Activated CD4-positive, alpha-beta T cell treated with anti-CD3 and anti-CD28 coated beads, Interleukin-2, amount 10 ng/mL, durations not matched to agents 7 days and 5 days (primary cell): ENCODE measurements around the gene FARP1. TPM values are rescaled to one million over a fixed set of nuclear protein-coding genes. Genes with fewer than 3 reads are reported as not detected.

Source experiments
- CTCF ChIA-PET: fragments of 350-600 bp; sonication (Branson Sonifier 250); formaldehyde crosslinking; loops from one replicate; lab custom pipeline; 2021; ENCODE audit warnings: antibody characterized with exemption; lab: Charles Lee
- POLR2A ChIA-PET: fragments of 350-600 bp; sonication (Branson Sonifier 250); formaldehyde crosslinking; loops from one replicate; lab custom pipeline; 2021; ENCODE audit warnings: antibody characterized with exemption; lab: Charles Lee
- DNase-seq: peaks from one replicate; pipeline ENCODE4 v3.0.0-alpha.2; 2020
- H3K27ac Mint-ChIP-seq: one replicate; pipeline ENCODE4 v1.8.0; 2021; ENCODE audit warnings: mild to moderate bottlenecking, moderate library complexity, mixed read lengths
- H3K27me3 Mint-ChIP-seq: one replicate; pipeline ENCODE4 v1.8.0; 2021; ENCODE audit warnings: mixed read lengths
- H3K36me3 Mint-ChIP-seq: one replicate; pipeline ENCODE4 v1.8.0; 2021; ENCODE audit warnings: low read depth, mixed read lengths
- H3K4me1 Mint-ChIP-seq: one replicate; pipeline ENCODE4 v1.8.0; 2021; ENCODE audit warnings: mixed read lengths
- H3K4me3 Mint-ChIP-seq: one replicate; pipeline ENCODE4 v1.8.0; 2021; ENCODE audit warnings: mild to moderate bottlenecking, moderate library complexity, mixed read lengths
- H3K9me3 Mint-ChIP-seq: one replicate; pipeline ENCODE4 v1.8.0; 2021; ENCODE audit warnings: mixed read lengths
- total RNA-seq, 2 experiments: library from RNA; stranded (reverse); gene quantifications; one replicate each; pipeline ENCODE4 v1.2.3, GENCODE V29; 2021

Gene FARP1
- total RNA-seq, 2 experiments from 2014 or later: 0.67 to 1.0 TPM

DNA sequence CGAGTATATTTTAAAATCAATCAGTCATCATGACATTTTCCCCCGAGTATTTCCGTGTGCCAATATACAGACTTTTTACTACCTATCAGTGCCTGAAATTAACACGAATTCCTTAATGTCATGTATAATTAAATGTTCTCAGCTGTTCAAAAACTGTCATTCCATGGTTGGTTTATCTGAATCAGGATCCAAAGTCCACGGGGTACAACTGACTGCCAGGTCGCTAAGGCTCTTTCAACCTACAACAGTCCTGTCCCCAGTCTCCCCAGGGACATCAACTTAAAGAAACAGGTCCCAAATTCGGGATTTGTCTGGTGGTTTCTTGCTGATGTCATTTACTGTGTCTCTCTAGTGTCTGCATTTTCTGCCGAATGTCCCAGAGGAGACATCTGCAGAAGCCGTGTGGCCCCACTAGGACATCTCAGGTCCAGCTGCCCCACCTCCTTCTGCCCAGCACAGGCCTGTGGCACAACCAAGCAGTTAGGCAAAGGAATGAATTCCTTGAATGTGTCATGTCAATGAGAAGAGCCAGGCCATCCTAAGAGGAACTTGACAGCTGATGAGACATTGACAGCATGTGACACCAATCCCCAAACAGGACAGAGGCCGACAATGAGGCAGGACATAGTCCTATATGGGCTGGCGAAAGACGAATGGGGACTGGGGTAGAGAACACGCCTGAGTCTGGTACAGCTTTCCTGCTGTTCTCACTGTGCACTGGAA is 324.5 kb downstream of the FARP1 start:
- Mint-ChIP-seq H3K27ac (no peak overlapping the region), H3K4me3 (no peak overlapping the region), H3K27me3 (no peaks in the 10 kb centered on the region), H3K4me1 (peaks cover 36% of the 10 kb centered on the region), H3K36me3 (peaks cover 56% of the 10 kb centered on the region), H3K9me3 (no peaks in the 10 kb centered on the region)
- POLR2A ChIA-PET: no interaction called here
- no peak for DNase-seq
- CTCF ChIA-PET: interaction anchor here (0.6 to 1.2 kb wide), 4 partner anchors 17 to 104 kb away, joined by 3 read pairs; no protein-coding TSS in a partner anchor

DNA sequence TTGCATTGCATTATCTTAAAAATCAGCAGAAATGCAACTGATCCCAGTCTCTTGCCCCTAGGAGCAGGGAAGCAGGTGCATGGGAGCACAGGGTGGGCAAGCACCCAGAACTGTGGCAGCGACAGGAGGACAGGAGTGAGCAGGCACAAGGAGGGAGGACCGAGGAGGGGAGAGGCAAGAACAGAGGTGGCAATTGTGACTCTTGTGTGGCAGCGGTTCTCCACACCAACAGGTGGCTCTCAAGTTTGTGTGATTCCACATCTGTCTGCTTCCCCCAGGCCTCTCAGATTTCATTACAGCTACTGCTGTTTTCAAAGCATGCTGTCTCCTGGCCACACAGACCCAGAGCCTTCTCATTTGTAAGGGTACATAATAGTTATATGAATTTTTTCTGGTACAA is 325.5 kb downstream of the FARP1 start:
- Mint-ChIP-seq H3K36me3 (peaks cover 56% of the 10 kb centered on the region), H3K27ac (no peak overlapping the region), H3K9me3 (no peaks in the 10 kb centered on the region), H3K4me1 (peaks cover 36% of the 10 kb centered on the region), H3K4me3 (no peak overlapping the region), H3K27me3 (no peaks in the 10 kb centered on the region)
- DNase-seq: no peak
- ChIA-PET CTCF (interaction anchor here (1.2 kb wide), 2 partner anchors 18 to 84 kb away, joined by 3 read pairs; no protein-coding TSS in a partner anchor), POLR2A (no interaction called here)

DNA sequence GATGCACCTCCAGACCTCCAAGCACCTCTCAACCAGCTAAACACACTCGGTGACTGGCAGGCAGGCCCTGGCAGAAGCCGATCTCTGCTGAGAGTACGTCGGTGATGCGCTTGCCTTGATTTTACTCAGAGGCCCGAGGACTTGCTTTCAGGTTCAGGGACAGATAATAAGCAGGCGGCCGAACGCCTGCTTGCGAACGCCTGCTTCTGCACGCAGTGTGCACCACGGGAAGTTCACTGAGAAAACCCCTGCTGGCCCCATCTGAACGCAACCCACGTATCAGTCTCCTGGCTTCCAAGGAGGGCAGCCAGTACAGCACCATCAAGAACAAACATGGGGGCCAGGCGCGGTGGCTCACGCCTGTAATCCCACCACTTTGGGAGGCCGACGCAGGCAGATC is 326.0 kb downstream of the FARP1 start:
- Mint-ChIP-seq H3K4me3 (no peak overlapping the region), H3K36me3 (peaks cover 56% of the 10 kb centered on the region), H3K27ac (peak overlapping the region; percentile 58), H3K4me1 (peaks cover 32% of the 10 kb centered on the region), H3K9me3 (peaks cover 2% of the 10 kb centered on the region), H3K27me3 (no peaks in the 10 kb centered on the region)
- POLR2A ChIA-PET: no interaction called here
- no peak for DNase-seq
- CTCF ChIA-PET: interaction anchor here (1.2 kb wide), 2 partner anchors 18 to 84 kb away, joined by 3 read pairs; no protein-coding TSS in a partner anchor

DNA sequence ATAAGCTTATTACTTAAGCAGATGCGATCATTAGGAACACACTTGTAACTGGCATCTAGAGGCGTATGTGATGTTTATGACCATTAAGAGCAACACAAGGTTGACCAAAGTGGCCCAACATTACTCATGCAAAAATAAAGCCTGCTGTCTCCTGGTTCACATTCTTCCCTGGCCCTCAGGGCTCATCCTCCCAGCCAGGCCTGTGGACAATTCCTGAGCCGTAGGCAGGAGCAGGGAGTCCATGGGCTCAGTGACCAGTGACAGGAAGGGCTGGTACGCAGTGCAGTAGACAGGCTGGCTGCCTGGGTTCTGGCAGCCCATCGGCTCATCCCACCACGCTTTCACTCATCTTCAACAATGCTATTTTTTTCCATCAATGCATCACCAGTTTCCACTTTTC is 328.0 kb downstream of the FARP1 start:
- POLR2A ChIA-PET: no interaction called here
- no peak overlapping the region for H3K4me3 Mint-ChIP-seq
- no peak for DNase-seq
- H3K36me3 Mint-ChIP-seq: peaks cover 61% of the 10 kb centered on the region
- H3K27me3 Mint-ChIP-seq: no peaks in the 10 kb centered on the region
- no peak overlapping the region for H3K27ac Mint-ChIP-seq
- H3K4me1 Mint-ChIP-seq: peaks cover 44% of the 10 kb centered on the region
- CTCF ChIA-PET: interaction anchor here (0.6 to 1.2 kb wide), 3 partner anchors 9 to 27 kb away, joined by 3 to 6 read pairs (median 3); no protein-coding TSS in a partner anchor
- H3K9me3 Mint-ChIP-seq: peaks cover 3% of the 10 kb centered on the region

DNA sequence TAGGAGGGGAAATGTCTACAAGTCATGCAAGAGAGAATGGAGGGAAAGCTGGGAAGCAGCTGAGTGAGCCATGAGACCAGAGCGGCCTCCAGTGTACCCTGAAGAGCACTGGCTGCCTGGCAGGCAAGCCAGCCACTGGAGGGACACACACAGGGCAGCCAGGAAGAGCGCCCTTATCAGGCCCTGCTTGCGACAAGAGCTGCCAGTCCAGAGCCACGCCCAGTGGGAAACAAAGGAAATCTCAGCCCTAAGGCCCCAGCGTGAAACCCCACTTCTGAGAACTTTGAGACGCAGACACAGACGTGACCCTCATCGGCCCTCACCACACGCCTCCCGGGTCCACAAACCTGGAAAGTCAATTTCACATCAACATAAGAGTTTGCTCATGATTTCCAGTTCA is 329.0 kb downstream of the FARP1 start:
- Mint-ChIP-seq H3K9me3 (peaks cover 3% of the 10 kb centered on the region), H3K4me1 (peaks cover 46% of the 10 kb centered on the region), H3K27ac (peak overlapping the region; percentile 81), H3K36me3 (peaks cover 61% of the 10 kb centered on the region), H3K27me3 (no peaks in the 10 kb centered on the region), H3K4me3 (no peak overlapping the region)
- ChIA-PET CTCF (interaction anchor here (1.2 kb wide), 2 partner anchors 26 kb away, joined by 3 to 6 read pairs; no protein-coding TSS in a partner anchor), POLR2A (no interaction called here)
- no peak for DNase-seq

DNA sequence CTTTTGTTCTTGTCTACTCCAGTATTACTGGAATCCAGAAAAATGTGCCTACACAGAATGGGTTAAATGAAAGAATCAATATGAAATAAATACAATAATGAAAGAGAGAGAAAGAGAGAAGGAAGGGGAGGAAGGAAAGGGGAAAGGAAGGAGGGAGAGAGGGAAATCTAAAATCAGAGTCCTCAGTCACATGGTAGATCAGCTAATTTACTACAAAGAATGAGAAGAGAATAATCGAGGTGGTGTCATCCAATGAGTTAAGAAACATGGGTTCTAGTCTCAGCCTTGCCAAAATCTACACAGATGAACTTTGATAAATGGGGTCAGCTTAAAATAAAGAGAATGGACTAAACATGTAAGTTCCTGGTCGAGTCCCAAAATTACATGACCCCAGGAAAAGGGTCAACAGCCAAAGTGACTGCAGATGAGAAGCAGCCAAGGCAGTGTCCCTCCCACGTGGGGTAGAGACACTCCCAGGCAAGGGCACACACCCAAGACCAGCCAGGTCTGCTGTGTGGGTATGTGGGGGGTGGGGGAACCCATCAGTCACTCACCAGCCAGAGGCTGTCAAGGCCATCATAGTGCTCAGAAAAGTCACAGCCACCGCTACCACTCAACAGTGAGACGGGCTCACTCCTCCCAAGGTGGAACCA is 330.4 kb downstream of the FARP1 start:
- Mint-ChIP-seq H3K4me3 (no peak overlapping the region), H3K27me3 (no peaks in the 10 kb centered on the region), H3K27ac (peak overlapping the region; percentile 77), H3K4me1 (peaks cover 55% of the 10 kb centered on the region), H3K36me3 (peaks cover 65% of the 10 kb centered on the region), H3K9me3 (peaks cover 3% of the 10 kb centered on the region)
- no peak for DNase-seq
- CTCF ChIA-PET: no interaction called here
- POLR2A ChIA-PET: no interaction called here

DNA sequence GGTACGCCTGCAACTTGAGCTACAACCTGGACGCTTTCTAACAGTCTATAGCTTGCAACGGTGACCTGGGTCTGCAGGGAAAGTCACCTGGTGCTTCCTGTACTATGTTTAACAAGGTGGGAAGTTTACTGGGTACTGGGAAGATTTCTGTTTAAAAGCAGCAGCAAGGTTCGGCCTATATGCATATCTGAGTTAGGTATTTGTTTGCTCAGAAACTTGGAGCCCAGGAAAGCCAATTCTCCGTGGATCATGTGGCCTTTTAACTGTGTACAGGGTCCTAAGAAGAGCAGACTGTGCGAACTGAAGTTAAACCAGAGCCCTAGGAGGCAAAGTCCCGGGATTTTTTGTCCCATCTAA is 330.9 kb downstream of the FARP1 start:
- DNase-seq: no peak
- Mint-ChIP-seq H3K9me3 (peaks cover 3% of the 10 kb centered on the region), H3K27me3 (no peaks in the 10 kb centered on the region), H3K36me3 (peaks cover 62% of the 10 kb centered on the region), H3K4me3 (no peak overlapping the region), H3K27ac (peak overlapping the region; percentile 66), H3K4me1 (peaks cover 60% of the 10 kb centered on the region)
- ChIA-PET CTCF (no interaction called here), POLR2A (no interaction called here)

DNA sequence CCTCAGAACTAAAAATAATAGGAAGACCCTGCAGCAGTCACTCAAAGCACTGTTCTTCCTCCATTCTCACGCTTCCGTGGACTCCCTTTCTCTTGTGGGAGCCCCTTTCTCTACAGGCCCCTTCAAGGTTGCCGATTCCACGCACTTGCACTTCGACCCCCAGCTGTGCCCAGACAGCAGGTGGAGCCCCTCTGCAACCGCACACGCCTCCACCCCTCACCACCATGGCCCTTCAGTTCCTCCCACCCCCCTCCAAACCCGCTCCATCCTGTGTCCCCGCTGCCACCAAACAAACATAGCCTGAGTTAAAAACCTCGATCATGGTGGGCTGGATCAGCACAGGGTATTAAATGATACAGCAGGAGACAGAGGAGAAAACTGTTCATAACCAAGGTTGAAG is 331.4 kb downstream of the FARP1 start:
- Mint-ChIP-seq H3K4me3 (no peak overlapping the region), H3K27ac (no peak overlapping the region), H3K27me3 (no peaks in the 10 kb centered on the region), H3K36me3 (peaks cover 64% of the 10 kb centered on the region), H3K4me1 (peaks cover 64% of the 10 kb centered on the region), H3K9me3 (peaks cover 3% of the 10 kb centered on the region)
- no peak for DNase-seq
- POLR2A ChIA-PET: no interaction called here
- CTCF ChIA-PET: interaction anchor here (0.6 kb wide), 1 partner anchor 632 kb away, joined by 4 read pairs; no protein-coding TSS in a partner anchor

DNA sequence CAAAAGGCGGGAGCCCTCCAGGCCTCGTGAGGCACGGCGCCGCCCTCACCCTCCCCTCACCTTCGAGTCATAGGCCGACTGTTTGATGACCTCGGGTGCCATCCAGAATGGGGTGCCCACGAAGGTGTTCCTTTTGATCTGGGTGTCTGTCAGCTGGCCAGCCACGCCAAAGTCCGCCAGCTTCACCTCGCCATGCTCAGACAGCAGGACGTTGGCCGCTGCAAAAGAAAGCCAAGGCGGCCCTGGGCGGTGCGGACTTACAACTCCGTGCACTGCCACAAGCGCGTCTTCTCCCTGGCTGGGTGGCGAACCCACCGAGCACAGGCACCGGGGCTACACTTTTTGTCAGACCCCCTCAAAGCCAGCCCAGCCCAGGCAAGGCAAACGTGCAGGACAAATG is 331.9 kb downstream of the FARP1 start:
- ChIA-PET CTCF (interaction anchor here (0.6 kb wide), 1 partner anchor 632 kb away, joined by 4 read pairs; no protein-coding TSS in a partner anchor), POLR2A (no interaction called here)
- Mint-ChIP-seq H3K4me1 (peaks cover 69% of the 10 kb centered on the region), H3K27me3 (no peaks in the 10 kb centered on the region), H3K9me3 (peaks cover 3% of the 10 kb centered on the region), H3K4me3 (no peak overlapping the region), H3K36me3 (peaks cover 67% of the 10 kb centered on the region), H3K27ac (no peak overlapping the region)
- no peak for DNase-seq

DNA sequence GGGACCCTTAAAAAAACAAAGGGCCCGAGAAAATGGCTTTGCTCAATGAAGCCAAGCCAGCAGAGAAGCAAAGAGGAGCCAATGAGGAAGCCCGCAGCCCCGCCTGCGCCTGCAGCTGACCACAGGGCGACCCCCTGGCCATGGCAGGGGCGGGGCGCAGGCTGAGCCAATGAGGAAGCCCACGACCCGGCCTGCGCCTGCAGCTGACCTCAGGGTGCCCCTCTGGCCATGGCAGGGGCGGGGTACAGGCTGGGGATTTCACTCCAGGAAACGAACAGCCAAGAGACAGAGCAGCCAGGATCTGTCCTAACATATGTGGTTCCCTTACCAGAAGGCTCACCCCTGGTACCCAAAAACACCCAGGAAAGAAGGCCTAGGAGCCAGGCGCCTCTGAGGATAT is 332.6 kb downstream of the FARP1 start:
- peaks cover 69% of the 10 kb centered on the region for H3K4me1 Mint-ChIP-seq

DNA sequence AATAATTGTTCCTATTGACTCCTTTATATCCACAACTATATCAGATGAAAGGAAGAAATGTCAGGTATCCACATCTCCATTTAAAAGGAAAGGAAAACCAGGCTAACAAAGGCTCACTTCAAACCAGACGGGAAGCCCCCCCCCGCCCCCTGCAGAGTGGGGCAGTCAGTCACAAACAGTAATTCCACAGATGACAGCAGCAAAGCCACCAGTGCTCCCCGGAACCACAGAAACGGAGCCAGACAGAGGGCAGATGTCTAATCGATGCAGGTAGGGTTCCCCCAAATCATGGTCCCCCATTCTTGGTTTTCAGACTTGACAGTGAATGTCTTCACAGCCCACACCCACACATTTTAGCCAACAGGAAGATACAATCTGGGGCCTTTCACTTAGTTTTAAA is 333.2 kb downstream of the FARP1 start:
- ChIA-PET POLR2A (interaction anchor here (0.7 to 0.9 kb wide), 2 partner anchors 9 to 39 kb away, joined by 3 read pairs; no protein-coding TSS in a partner anchor), CTCF (interaction anchor here (1.0 to 1.4 kb wide), 2 partner anchors 11 to 30 kb away, joined by 3 to 4 read pairs; no protein-coding TSS in a partner anchor)
- H3K27me3 Mint-ChIP-seq: no peaks in the 10 kb centered on the region
- H3K4me1 Mint-ChIP-seq: peaks cover 74% of the 10 kb centered on the region
- H3K27ac Mint-ChIP-seq: peak overlapping the region; percentile 90
- H3K36me3 Mint-ChIP-seq: peaks cover 67% of the 10 kb centered on the region
- peak overlapping the region; percentile 66 for H3K4me3 Mint-ChIP-seq
- peaks cover 3% of the 10 kb centered on the region for H3K9me3 Mint-ChIP-seq
- DNase-seq: peak; percentile 65

More for the DNA sequence above, 332.6 kb downstream of the FARP1 start:
- peaks cover 3% of the 10 kb centered on the region for H3K9me3 Mint-ChIP-seq
- POLR2A ChIA-PET: no interaction called here
- H3K4me3 Mint-ChIP-seq: no peak overlapping the region
- H3K27ac Mint-ChIP-seq: peak overlapping the region; percentile 5
- no peaks in the 10 kb centered on the region for H3K27me3 Mint-ChIP-seq
- H3K36me3 Mint-ChIP-seq: peaks cover 67% of the 10 kb centered on the region
- CTCF ChIA-PET: no interaction called here
- DNase-seq: no peak

DNA sequence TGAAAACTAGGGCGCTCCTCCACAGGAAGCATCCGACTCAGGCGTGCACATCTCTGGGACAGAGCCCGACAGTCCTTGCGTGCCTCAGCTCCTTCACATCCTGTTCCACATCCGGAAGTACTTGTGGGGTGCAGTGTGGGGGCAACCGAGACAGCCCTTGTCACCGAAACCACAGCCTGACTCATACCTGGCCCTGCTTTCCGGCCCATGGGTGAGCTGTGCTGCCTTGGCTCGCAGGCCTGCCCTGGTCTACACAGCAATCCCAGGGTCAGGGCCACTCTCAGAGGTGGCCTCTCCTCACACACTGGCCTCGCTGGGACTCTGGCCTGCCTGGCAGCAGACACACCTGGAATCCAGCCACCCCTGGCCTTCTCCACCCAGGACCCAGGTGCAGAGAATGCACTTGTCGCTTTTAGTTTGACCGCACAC is 333.7 kb downstream of the FARP1 start:
- H3K36me3 Mint-ChIP-seq: peaks cover 66% of the 10 kb centered on the region
- POLR2A ChIA-PET: interaction anchor here (0.7 to 0.9 kb wide), 2 partner anchors 9 to 39 kb away, joined by 3 read pairs; no protein-coding TSS in a partner anchor

More for the DNA sequence above, 333.7 kb downstream of the FARP1 start:
- H3K27me3 Mint-ChIP-seq: no peaks in the 10 kb centered on the region
- CTCF ChIA-PET: interaction anchor here (1.0 to 1.4 kb wide), 2 partner anchors 10 to 31 kb away, joined by 3 to 4 read pairs; no protein-coding TSS in a partner anchor
- H3K4me1 Mint-ChIP-seq: peaks cover 77% of the 10 kb centered on the region
- DNase-seq: peak; percentile 92
- H3K27ac Mint-ChIP-seq: peak overlapping the region; percentile 90
- H3K9me3 Mint-ChIP-seq: peaks cover 3% of the 10 kb centered on the region
- H3K4me3 Mint-ChIP-seq: peak overlapping the region; percentile 66
